Loucy (cell line): Measurements from ENCODE around the gene C1RL.

Experiments used
- H2AFZ ChIP-seq: fragments of 200-600 bp; sonication (generic); 2 replicates; pipeline ENCODE4 v1.6.0; 2016; ENCODE audit warnings: antibody characterized with exemption, mild to moderate bottlenecking, low read length, moderate library complexity
- H3F3A ChIP-seq: fragments of 200-600 bp; 2 replicates; pipeline ENCODE4 v1.6.0; 2016; ENCODE audit warnings: antibody characterized with exemption, low read depth, mild to moderate bottlenecking
- H3K27me3 ChIP-seq: fragments of 200-600 bp; sonication (generic); 2 replicates; pipeline ENCODE4 v1.6.1; 2014; ENCODE audit warnings: low read length, mild to moderate bottlenecking; ENCODE audit not compliant: insufficient read depth, poor library complexity, severe bottlenecking
- H3K36me3 ChIP-seq: fragments of 200-600 bp; sonication (generic); 2 replicates; pipeline ENCODE4 v1.6.1; 2016; ENCODE audit warnings: low read length; ENCODE audit not compliant: insufficient read depth
- H3K4me1 ChIP-seq: fragments of 200-600 bp; sonication (generic); 2 replicates; pipeline ENCODE4 v1.5.1; 2014; ENCODE audit warnings: low read length, mild to moderate bottlenecking; ENCODE audit not compliant: insufficient read depth, poor library complexity, severe bottlenecking
- H3K4me2 ChIP-seq: fragments of 200-600 bp; sonication (generic); 2 replicates; pipeline ENCODE4 v1.6.0; 2014; ENCODE audit warnings: antibody characterized with exemption, low read length, low read depth, mild to moderate bottlenecking; ENCODE audit not compliant: poor library complexity, severe bottlenecking
- H3K4me3 ChIP-seq: fragments of 200-600 bp; sonication (generic); 2 replicates; pipeline ENCODE4 v1.5.1; 2014; ENCODE audit warnings: low read length, mild to moderate bottlenecking, mixed read lengths; ENCODE audit not compliant: poor library complexity, severe bottlenecking
- H3K79me2 ChIP-seq: fragments of 200-600 bp; sonication (generic); 2 replicates; pipeline ENCODE4 v1.6.1; 2014; ENCODE audit warnings: low read length; ENCODE audit not compliant: insufficient read depth
- H3K9ac ChIP-seq: fragments of 200-600 bp; sonication (generic); 2 replicates; pipeline ENCODE4 v1.6.0; 2014; ENCODE audit warnings: mild to moderate bottlenecking, low read depth, low read length, moderate library complexity; ENCODE audit not compliant: poor library complexity, severe bottlenecking
- H3K9me2 ChIP-seq: fragments of 200-600 bp; sonication (generic); replicated peaks from 2 replicates; pipeline ENCODE4 v1.6.1; 2016; ENCODE audit warnings: low read depth, low read length, mixed read lengths
- H3K9me3 ChIP-seq: fragments of 200-600 bp; sonication (generic); 2 replicates; pipeline ENCODE4 v1.6.1; 2014; ENCODE audit warnings: mild to moderate bottlenecking, antibody characterized with exemption, low read length, low read depth; ENCODE audit not compliant: insufficient read depth
- H4K20me1 ChIP-seq: fragments of 200-600 bp; sonication (generic); 2 replicates; pipeline ENCODE4 v1.6.0; 2014; ENCODE audit warnings: antibody characterized with exemption, low read length, mild to moderate bottlenecking; ENCODE audit not compliant: insufficient read depth, poor library complexity, severe bottlenecking
- EZH2phosphoT487 ChIP-seq: fragments of 200-600 bp; IDR thresholded peaks from 2 replicates; pipeline ENCODE4 v1.6.1; 2018; ENCODE audit warnings: antibody characterized with exemption, mild to moderate bottlenecking, moderate library complexity, borderline replicate concordance
- TF ChIP-seq, protein P1 (sequence below): fragments of 200-600 bp; sonication (generic); conservative IDR thresholded peaks from 2 replicates; pipeline ENCODE4 v1.5.1; 2014; ENCODE audit warnings: mild to moderate bottlenecking, antibody characterized with exemption, low read length

The C1RL gene

DNA sequence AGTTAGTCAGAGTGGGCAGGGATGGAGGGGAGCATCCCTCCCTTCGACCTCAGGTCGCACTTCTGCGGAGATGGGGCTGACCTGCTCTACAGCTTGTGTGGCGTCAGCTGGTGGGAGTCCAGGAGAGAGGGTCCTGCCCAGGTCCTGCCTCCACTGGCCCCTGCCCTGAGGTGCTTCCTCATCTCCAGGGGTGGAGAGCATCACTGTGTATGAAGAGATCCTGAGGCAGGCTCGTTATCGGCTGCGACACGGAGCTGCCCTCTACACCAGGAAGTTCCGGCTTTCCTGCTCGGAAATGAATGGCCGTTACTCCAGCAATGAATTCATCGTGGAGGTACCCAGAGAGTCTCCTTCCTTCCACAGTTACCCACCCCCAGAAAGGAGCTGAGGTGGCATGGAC is 41.3 kb upstream of the C1RL start:
- Histone ChIP-seq H2AFZ (no peak overlapping the region), H3K4me2 (no peak overlapping the region), H4K20me1 (no peaks in the 10 kb centered on the region), H3K36me3 (peaks cover 79% of the 10 kb centered on the region; the same call in 1 of the 2 replicates), H3F3A (no peaks in the 10 kb centered on the region), H3K4me3 (no peak overlapping the region), H3K79me2 (no peaks in the 10 kb centered on the region), H3K27me3 (no peaks in the 10 kb centered on the region), H3K9me2 (no peaks in the 10 kb centered on the region), H3K9me3 (no peaks in the 10 kb centered on the region), H3K4me1 (no peaks in the 10 kb centered on the region), H3K9ac (no peak overlapping the region)
- no peak for TF ChIP-seq EZH2phosphoT487
- TF ChIP-seq, protein P1, sequence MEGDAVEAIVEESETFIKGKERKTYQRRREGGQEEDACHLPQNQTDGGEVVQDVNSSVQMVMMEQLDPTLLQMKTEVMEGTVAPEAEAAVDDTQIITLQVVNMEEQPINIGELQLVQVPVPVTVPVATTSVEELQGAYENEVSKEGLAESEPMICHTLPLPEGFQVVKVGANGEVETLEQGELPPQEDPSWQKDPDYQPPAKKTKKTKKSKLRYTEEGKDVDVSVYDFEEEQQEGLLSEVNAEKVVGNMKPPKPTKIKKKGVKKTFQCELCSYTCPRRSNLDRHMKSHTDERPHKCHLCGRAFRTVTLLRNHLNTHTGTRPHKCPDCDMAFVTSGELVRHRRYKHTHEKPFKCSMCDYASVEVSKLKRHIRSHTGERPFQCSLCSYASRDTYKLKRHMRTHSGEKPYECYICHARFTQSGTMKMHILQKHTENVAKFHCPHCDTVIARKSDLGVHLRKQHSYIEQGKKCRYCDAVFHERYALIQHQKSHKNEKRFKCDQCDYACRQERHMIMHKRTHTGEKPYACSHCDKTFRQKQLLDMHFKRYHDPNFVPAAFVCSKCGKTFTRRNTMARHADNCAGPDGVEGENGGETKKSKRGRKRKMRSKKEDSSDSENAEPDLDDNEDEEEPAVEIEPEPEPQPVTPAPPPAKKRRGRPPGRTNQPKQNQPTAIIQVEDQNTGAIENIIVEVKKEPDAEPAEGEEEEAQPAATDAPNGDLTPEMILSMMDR, result no peak

DNA sequence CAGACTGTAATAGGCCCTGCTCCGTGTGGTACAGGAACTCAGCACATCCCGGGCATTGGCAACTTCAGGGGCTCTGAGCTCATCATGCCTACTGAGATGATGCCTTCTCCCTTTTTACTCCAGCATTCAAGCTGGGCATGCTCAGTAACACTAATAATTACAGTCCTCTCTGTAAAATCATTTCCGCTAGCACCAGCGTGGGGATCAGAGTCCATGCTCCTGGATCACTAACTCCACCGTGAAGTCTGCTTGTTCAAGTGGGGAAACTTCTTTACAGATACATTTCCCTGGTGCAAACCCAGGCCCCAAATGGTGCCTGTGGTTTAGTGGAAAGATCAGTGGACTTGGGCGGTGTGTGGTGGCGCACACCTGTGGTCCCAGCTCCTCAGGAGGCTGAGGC is 37.9 kb upstream of the C1RL start:
- no peak for TF ChIP-seq EZH2phosphoT487
- TF ChIP-seq, protein P1, result no peak
- H3F3A ChIP-seq, result no peaks in the 10 kb centered on the region
- peaks cover 76% of the 10 kb centered on the region; the same call in 1 of the 2 replicates for H3K36me3 ChIP-seq
- H3K4me3 ChIP-seq, result no peak overlapping the region
- H3K4me2 ChIP-seq, result no peak overlapping the region
- no peaks in the 10 kb centered on the region for H3K27me3 ChIP-seq
- H3K9me3 ChIP-seq, result no peaks in the 10 kb centered on the region
- H3K79me2 ChIP-seq, result no peaks in the 10 kb centered on the region
- no peak overlapping the region for H3K9ac ChIP-seq
- no peaks in the 10 kb centered on the region for H3K4me1 ChIP-seq
- no peak overlapping the region for H2AFZ ChIP-seq
- H3K9me2 ChIP-seq, result no peaks in the 10 kb centered on the region
- no peaks in the 10 kb centered on the region for H4K20me1 ChIP-seq

DNA sequence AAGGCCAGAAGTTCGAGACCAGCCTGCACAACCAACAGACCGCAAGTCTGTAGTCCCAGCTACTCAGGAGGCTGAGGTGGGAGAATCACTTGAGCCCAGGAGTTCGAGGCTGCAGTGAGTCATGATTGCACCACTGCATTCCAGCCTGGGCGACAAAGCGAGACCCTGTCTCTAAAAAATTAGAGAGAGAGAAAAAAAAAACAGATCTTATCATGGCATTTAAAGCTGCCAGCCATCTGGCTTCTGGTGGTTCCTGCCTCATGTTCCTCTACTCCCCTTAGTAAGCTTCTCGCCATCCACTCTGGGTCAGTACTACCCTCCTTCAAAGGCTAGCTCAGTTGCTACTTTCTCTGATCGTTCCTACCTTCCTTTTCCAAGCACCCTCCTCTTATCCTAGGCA is 37.2 kb upstream of the C1RL start:
- H3K9me3 ChIP-seq, result no peaks in the 10 kb centered on the region
- H3K27me3 ChIP-seq, result no peaks in the 10 kb centered on the region
- no peaks in the 10 kb centered on the region for H3F3A ChIP-seq
- TF ChIP-seq EZH2phosphoT487, result no peak
- TF ChIP-seq, protein P1, result no peak
- H3K4me2 ChIP-seq, result no peak overlapping the region
- no peak overlapping the region for H3K9ac ChIP-seq
- no peaks in the 10 kb centered on the region for H3K9me2 ChIP-seq
- H3K4me1 ChIP-seq, result no peaks in the 10 kb centered on the region
- H3K79me2 ChIP-seq, result no peaks in the 10 kb centered on the region
- peaks cover 73% of the 10 kb centered on the region; the same call in 1 of the 2 replicates for H3K36me3 ChIP-seq
- H2AFZ ChIP-seq, result no peak overlapping the region
- H4K20me1 ChIP-seq, result no peaks in the 10 kb centered on the region
- H3K4me3 ChIP-seq, result no peak overlapping the region
